Measurements from ENCODE around the gene ZNF326.
"Not testable (repeated sequence)": the region's sequence is repeated elsewhere in the genome, so short reads cannot be mapped to it uniquely, and the experiment has no call there.

GRCh38 chr1:90062700-90063643 is 68.1 kb downstream of the ZNF326 start:
- not testable (repeated sequence) for TF ChIP-seq CTCF (optimal IDR thresholded peaks at IDR 0.05 in 1 of 3, IDR thresholded peaks at IDR 0.05 in 1 of 3, conservative IDR thresholded peaks at IDR 0.05 in 1 of 3; ENCODE audit: extremely low read depth in 1 of 3, insufficient read depth in 2 of 3, low read length in 3 of 3); EZH2 (IDR thresholded peaks at IDR 0.05; ENCODE audit: low read length)

All from keratinocyte (primary cell).